Epithelial cell of proximal tubule (primary cell): ENCODE results near the gene WT1. TPM values are rescaled to one million over a fixed set of nuclear protein-coding genes. Genes with fewer than 3 reads are reported as not detected.

ENCODE experiments used
- DNase-seq: peaks from one replicate; pipeline ENCODE4 v3.0.0-alpha.2; 2011; ENCODE audit warnings: low read depth
- H3K4me3 ChIP-seq: 2 replicates; pipeline ENCODE4 v1.5.1; 2011; ENCODE audit warnings: low read depth, mild to moderate bottlenecking, low read length
- total RNA-seq: library from RNA; depleted of rRNA; stranded (reverse); fragments of >200 nt; gene quantifications from 2 replicates; pipeline ENCODE4 v1.2.3, GENCODE V29; 2015
- TF ChIP-seq, protein P1 (sequence below): conservative IDR thresholded peaks from 2 replicates; pipeline ENCODE4 v1.5.1; 2012; ENCODE audit warnings: low read depth, mild to moderate bottlenecking, low read length

Gene WT1
- total RNA-seq, 1 donor from 2014 or later, result 10.6 TPM

GRCh38 chr11:32365192-32365591 is 70.1 kb downstream of the WT1 start:
- TF ChIP-seq, protein P1, sequence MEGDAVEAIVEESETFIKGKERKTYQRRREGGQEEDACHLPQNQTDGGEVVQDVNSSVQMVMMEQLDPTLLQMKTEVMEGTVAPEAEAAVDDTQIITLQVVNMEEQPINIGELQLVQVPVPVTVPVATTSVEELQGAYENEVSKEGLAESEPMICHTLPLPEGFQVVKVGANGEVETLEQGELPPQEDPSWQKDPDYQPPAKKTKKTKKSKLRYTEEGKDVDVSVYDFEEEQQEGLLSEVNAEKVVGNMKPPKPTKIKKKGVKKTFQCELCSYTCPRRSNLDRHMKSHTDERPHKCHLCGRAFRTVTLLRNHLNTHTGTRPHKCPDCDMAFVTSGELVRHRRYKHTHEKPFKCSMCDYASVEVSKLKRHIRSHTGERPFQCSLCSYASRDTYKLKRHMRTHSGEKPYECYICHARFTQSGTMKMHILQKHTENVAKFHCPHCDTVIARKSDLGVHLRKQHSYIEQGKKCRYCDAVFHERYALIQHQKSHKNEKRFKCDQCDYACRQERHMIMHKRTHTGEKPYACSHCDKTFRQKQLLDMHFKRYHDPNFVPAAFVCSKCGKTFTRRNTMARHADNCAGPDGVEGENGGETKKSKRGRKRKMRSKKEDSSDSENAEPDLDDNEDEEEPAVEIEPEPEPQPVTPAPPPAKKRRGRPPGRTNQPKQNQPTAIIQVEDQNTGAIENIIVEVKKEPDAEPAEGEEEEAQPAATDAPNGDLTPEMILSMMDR, result no peak
- DNase-seq, result no peak
- no peak overlapping the region for H3K4me3 ChIP-seq

- no peak overlapping the region for H3K4me3 ChIP-seq
- TF ChIP-seq, protein P1, result no peak
- DNase-seq, result no peak
Observed at GRCh38 chr11:32358729-32359128, 76.6 kb downstream of the WT1 start.

DNA sequence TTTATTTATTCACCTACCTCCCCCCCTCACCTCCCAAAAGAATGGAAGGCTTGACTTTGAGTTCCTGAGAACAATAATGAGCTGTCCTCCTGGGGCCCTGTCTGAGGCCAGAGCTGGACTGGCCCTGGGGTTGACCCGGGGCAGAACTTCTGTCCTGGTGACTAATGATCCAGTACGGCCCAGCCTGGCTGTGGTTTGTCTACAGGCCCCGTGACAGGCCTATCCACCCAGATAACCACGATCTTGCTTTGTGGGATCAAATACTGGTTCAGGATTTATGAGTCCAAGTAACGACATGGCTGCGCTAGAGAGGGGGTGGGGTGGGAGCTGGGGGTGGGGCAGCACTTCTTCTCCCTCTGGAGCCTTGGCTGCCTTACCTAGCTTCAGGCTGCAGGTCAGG is 81.5 kb downstream of the WT1 start:
- DNase-seq, result no peak
- no peak overlapping the region for H3K4me3 ChIP-seq
- TF ChIP-seq, protein P1, result no peak

- DNase-seq, result no peak
- no peak overlapping the region for H3K4me3 ChIP-seq
- TF ChIP-seq, protein P1, result no peak
Observed at GRCh38 chr11:32348502-32348901, 86.8 kb downstream of the WT1 start.

- TF ChIP-seq, protein P1, result no peak
- no peak overlapping the region for H3K4me3 ChIP-seq
- DNase-seq, result no peak
Observed at GRCh38 chr11:32344946-32345345, 90.4 kb downstream of the WT1 start.

- H3K4me3 ChIP-seq, result no peak overlapping the region
- no peak for DNase-seq
- TF ChIP-seq, protein P1, result no peak
Observed at GRCh38 chr11:32343325-32344008, 91.9 kb downstream of the WT1 start.
